ENCODE results near the gene ZBTB45. TPM values are rescaled to one million over a fixed set of nuclear protein-coding genes. Genes with fewer than 3 reads are reported as not detected.

The ZBTB45 gene
- total RNA-seq, 4 donors from 2014 or later, result 7.4 to 21.6 (median 14.3) TPM

- Histone ChIP-seq H3K4me1 (peaks cover 0 to 10% (median 6%) of the 10 kb centered on the region in 4 donors), H3K36me3 (no peaks in the 10 kb centered on the region), H3K27me3 (no peaks in the 10 kb centered on the region), H3K4me3 (peak overlapping the region in 2 of 4 donors; percentile 51 to 60), H3K9me3 (peaks cover 0 to 5% (median 0%) of the 10 kb centered on the region in 4 donors), H3K27ac (no peak overlapping the region)
- DNase-seq, result no peak
- TF ChIP-seq CTCF (IDR thresholded peaks at IDR 0.05) (no peak), POLR2A (IDR thresholded peaks at IDR 0.05) (no peak)
Observed at GRCh38 chr19:58500242-58500641, 19.4 kb downstream of the ZBTB45 start.

GRCh38 chr19:58499021-58499927 is 20.3 kb downstream of the ZBTB45 start:
- H3K4me1 ChIP-seq, result peaks cover 0 to 10% (median 6%) of the 10 kb centered on the region in 4 donors
- peak; percentile 23 to 45 for TF ChIP-seq POLR2A (IDR thresholded peaks at IDR 0.05)
- peak in 4 of 6 experiments; percentile 13 to 42 (median 28) for TF ChIP-seq CTCF (IDR thresholded peaks at IDR 0.05)
- peak; percentile 97 to 99 (median 97) for DNase-seq
- H3K27ac ChIP-seq, result peak overlapping the region; percentile 52 to 81 (median 59)
- H3K27me3 ChIP-seq, result no peaks in the 10 kb centered on the region
- H3K36me3 ChIP-seq, result no peaks in the 10 kb centered on the region
- H3K4me3 ChIP-seq, result peak overlapping the region; percentile 37 to 60 (median 47)
- peaks cover 0 to 5% (median 0%) of the 10 kb centered on the region in 4 donors for H3K9me3 ChIP-seq

- Histone ChIP-seq H3K36me3 (no peaks in the 10 kb centered on the region), H3K4me1 (peaks cover 0 to 10% (median 6%) of the 10 kb centered on the region in 4 donors), H3K9me3 (peaks cover 0 to 5% (median 0%) of the 10 kb centered on the region in 4 donors), H3K4me3 (peak overlapping the region; percentile 37 to 60 (median 47)), H3K27me3 (no peaks in the 10 kb centered on the region), H3K27ac (peak overlapping the region in 3 of 4 donors; percentile 52 to 81 (median 62))
- no peak for DNase-seq
- no peak for TF ChIP-seq POLR2A (IDR thresholded peaks at IDR 0.05)
- TF ChIP-seq CTCF (IDR thresholded peaks at IDR 0.05), result no peak
Observed at GRCh38 chr19:58498316-58499020, 21.1 kb downstream of the ZBTB45 start.

- Histone ChIP-seq H3K27ac (no peak overlapping the region), H3K9me3 (peaks cover 0 to 5% (median 0%) of the 10 kb centered on the region in 4 donors), H3K27me3 (no peaks in the 10 kb centered on the region), H3K4me1 (peaks cover 0 to 10% (median 6%) of the 10 kb centered on the region in 4 donors), H3K36me3 (no peaks in the 10 kb centered on the region), H3K4me3 (no peak overlapping the region)
- no peak for DNase-seq
- TF ChIP-seq POLR2A (IDR thresholded peaks at IDR 0.05), result no peak
- no peak for TF ChIP-seq CTCF (IDR thresholded peaks at IDR 0.05)
Observed at GRCh38 chr19:58497634-58498170, 21.9 kb downstream of the ZBTB45 start.

- H3K4me3 ChIP-seq, result no peak overlapping the region
- no peak for DNase-seq
- H3K27ac ChIP-seq, result no peak overlapping the region
- H3K36me3 ChIP-seq, result no peaks in the 10 kb centered on the region
- H3K27me3 ChIP-seq, result no peaks in the 10 kb centered on the region
- no peaks in the 10 kb centered on the region for H3K9me3 ChIP-seq
- H3K4me1 ChIP-seq, result no peaks in the 10 kb centered on the region
- TF ChIP-seq CTCF (IDR thresholded peaks at IDR 0.05) (no peak), POLR2A (IDR thresholded peaks at IDR 0.05) (no peak)
Observed at GRCh38 chr19:58492265-58492664, 27.3 kb downstream of the ZBTB45 start.
